ENCODE data around the gene MYO5A. TPM values are rescaled to one million over a fixed set of nuclear protein-coding genes. Genes with fewer than 3 reads are reported as not detected.

Gene MYO5A
- total and polyA plus RNA-seq, 2 donors (not counting 1 experiment from before 2014, with no cell fraction given), result 32.9 to 41.9 TPM

- no peaks in the 10 kb centered on the region for H3K27me3 ChIP-seq (ENCODE audit: control insufficient read depth, insufficient read depth, low read length)
These were observed 189.8 kb downstream of the MYO5A start for GRCh38 chr15:52338891-52339290.

GRCh38 chr15:52338058-52338457 lies 190.6 kb downstream of the MYO5A start:
- Histone ChIP-seq H3K4me1 (ENCODE audit: control insufficient read depth, extremely low read depth, insufficient read depth, low read length) (peaks cover 3% of the 10 kb centered on the region), H4K20me1 (ENCODE audit: control insufficient read depth, extremely low read depth, insufficient read depth, low read length) (no peaks in the 10 kb centered on the region), H3K4me2 (ENCODE audit: extremely low read depth, insufficient read depth, low read length) (no peak overlapping the region), H3K27ac (ENCODE audit: insufficient read depth, low read length) (no peak overlapping the region), H3K79me2 (ENCODE audit: control insufficient read depth, insufficient read depth, low read length) (no peaks in the 10 kb centered on the region), H2AFZ (ENCODE audit: low read length) (no peak overlapping the region), H3K4me3 (replicated peaks in 1 of 4; ENCODE audit: control extremely low read depth in 1 of 4, insufficient read depth in 1 of 4, low read depth in 3 of 4, low read length in 4 of 4) (no peak overlapping the region), H3K9ac (ENCODE audit: insufficient read depth, low read length) (no peak overlapping the region), H3K36me3 (ENCODE audit: control insufficient read depth, insufficient read depth, low read length) (no peaks in the 10 kb centered on the region), H3K27me3 (ENCODE audit: control insufficient read depth, insufficient read depth, low read length) (no peaks in the 10 kb centered on the region), H3K9me3 (ENCODE audit: control insufficient read depth, insufficient read depth, low read depth, low read length) (no peaks in the 10 kb centered on the region)
- TF ChIP-seq CTCF (conservative IDR thresholded peaks at IDR 0.05 in 1 of 2, IDR thresholded peaks at IDR 0.05 in 1 of 2; ENCODE audit: low read depth in 1 of 2, low read length in 2 of 2), result no peak
- TF ChIP-seq EZH2 (IDR thresholded peaks at IDR 0.05; ENCODE audit: low read length, missing control alignments), result no peak
- peak in 1 of 2 donors; percentile 42 for DNase-seq (ENCODE audit: low read depth in 2 of 2)

More at GRCh38 chr15:52338891-52339290, 189.8 kb downstream of the MYO5A start:
- Histone ChIP-seq H3K4me1 (ENCODE audit: control insufficient read depth, extremely low read depth, insufficient read depth, low read length) (peaks cover 3% of the 10 kb centered on the region), H3K79me2 (ENCODE audit: control insufficient read depth, insufficient read depth, low read length) (no peaks in the 10 kb centered on the region), H3K4me2 (ENCODE audit: extremely low read depth, insufficient read depth, low read length) (no peak overlapping the region), H3K9ac (ENCODE audit: insufficient read depth, low read length) (no peak overlapping the region), H3K36me3 (ENCODE audit: control insufficient read depth, insufficient read depth, low read length) (no peaks in the 10 kb centered on the region), H2AFZ (ENCODE audit: low read length) (no peak overlapping the region), H3K27ac (ENCODE audit: insufficient read depth, low read length) (no peak overlapping the region), H4K20me1 (ENCODE audit: control insufficient read depth, extremely low read depth, insufficient read depth, low read length) (no peaks in the 10 kb centered on the region), H3K9me3 (ENCODE audit: control insufficient read depth, insufficient read depth, low read depth, low read length) (no peaks in the 10 kb centered on the region), H3K4me3 (replicated peaks in 1 of 4; ENCODE audit: control extremely low read depth in 1 of 4, insufficient read depth in 1 of 4, low read depth in 3 of 4, low read length in 4 of 4) (no peak overlapping the region)
- no peak for DNase-seq (ENCODE audit: low read depth in 2 of 2)
- TF ChIP-seq CTCF (conservative IDR thresholded peaks at IDR 0.05 in 1 of 2, IDR thresholded peaks at IDR 0.05 in 1 of 2; ENCODE audit: low read depth in 1 of 2, low read length in 2 of 2) (no peak), EZH2 (IDR thresholded peaks at IDR 0.05; ENCODE audit: low read length, missing control alignments) (no peak)

DNA sequence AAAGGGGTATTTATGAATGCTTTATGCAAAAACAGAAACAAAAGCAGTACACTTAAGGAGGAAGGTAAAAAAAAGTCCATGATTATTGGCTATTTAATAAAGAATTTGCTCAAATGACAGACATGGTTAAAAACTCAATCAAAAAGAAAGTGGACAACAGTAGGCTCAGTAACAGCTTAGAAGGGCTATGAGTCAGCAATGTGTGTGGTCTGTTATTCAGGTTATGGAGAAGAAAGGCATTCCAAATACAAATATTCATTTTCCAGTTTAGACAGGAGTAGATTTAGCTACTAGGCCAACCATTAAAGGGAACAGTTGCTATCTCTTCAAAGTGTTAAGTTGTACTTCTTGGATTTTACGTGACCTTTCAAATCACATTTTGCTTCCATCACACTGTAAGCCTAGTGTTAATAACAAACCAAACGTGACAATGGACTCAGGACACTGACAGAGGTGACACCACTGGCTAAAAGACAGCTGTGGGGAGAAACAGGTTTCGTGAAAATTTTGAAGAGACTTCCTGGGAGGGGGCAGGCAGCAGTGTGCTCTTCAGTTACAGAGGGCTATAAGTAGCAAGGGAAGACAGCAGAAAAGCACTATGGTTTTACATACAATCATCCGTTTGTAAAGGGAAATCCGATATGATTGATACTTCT lies 191.4 kb downstream of the MYO5A start:
- H3K36me3 ChIP-seq (ENCODE audit: control insufficient read depth, insufficient read depth, low read length), result no peaks in the 10 kb centered on the region
- no peak overlapping the region for H3K27ac ChIP-seq (ENCODE audit: insufficient read depth, low read length)
- H3K4me1 ChIP-seq (ENCODE audit: control insufficient read depth, extremely low read depth, insufficient read depth, low read length), result peaks cover 3% of the 10 kb centered on the region
- H2AFZ ChIP-seq (ENCODE audit: low read length), result no peak overlapping the region
- H4K20me1 ChIP-seq (ENCODE audit: control insufficient read depth, extremely low read depth, insufficient read depth, low read length), result no peaks in the 10 kb centered on the region
- no peaks in the 10 kb centered on the region for H3K9me3 ChIP-seq (ENCODE audit: control insufficient read depth, insufficient read depth, low read depth, low read length)
- H3K79me2 ChIP-seq (ENCODE audit: control insufficient read depth, insufficient read depth, low read length), result no peaks in the 10 kb centered on the region
- H3K4me3 ChIP-seq (replicated peaks in 1 of 4; ENCODE audit: control extremely low read depth in 1 of 4, insufficient read depth in 1 of 4, low read depth in 3 of 4, low read length in 4 of 4), result no peak overlapping the region
- no peak for TF ChIP-seq CTCF (conservative IDR thresholded peaks at IDR 0.05 in 1 of 2, IDR thresholded peaks at IDR 0.05 in 1 of 2; ENCODE audit: low read depth in 1 of 2, low read length in 2 of 2)
- no peak overlapping the region for H3K4me2 ChIP-seq (ENCODE audit: extremely low read depth, insufficient read depth, low read length)
- H3K9ac ChIP-seq (ENCODE audit: insufficient read depth, low read length), result no peak overlapping the region
- DNase-seq (ENCODE audit: low read depth in 2 of 2), result peak; percentile 44 to 82
- H3K27me3 ChIP-seq (ENCODE audit: control insufficient read depth, insufficient read depth, low read length), result no peaks in the 10 kb centered on the region

Data from fibroblast of lung (primary cell).